WTC11 (cell line): ENCODE data around the gene COL19A1.

ENCODE experiments used
- ATF6 ChIP-seq: sonication (generic); formaldehyde crosslinking; IDR thresholded peaks from 2 replicates; pipeline ENCODE4 v1.8.1; 2023; ENCODE audit warnings: mild to moderate bottlenecking, missing genetic modification reagents
- PREB ChIP-seq: sonication (generic); formaldehyde crosslinking; IDR thresholded peaks from 2 replicates; pipeline ENCODE4 v1.8.1; 2022; ENCODE audit warnings: mild to moderate bottlenecking, missing genetic modification reagents, moderate library complexity, borderline replicate concordance
- PRRX2 ChIP-seq: fragments of 250-450 bp; sonication (Bioruptor Pico); IDR thresholded peaks from 2 replicates; pipeline ENCODE4 v1.8.0; 2021; ENCODE audit warnings: mild to moderate bottlenecking
- TCF7 ChIP-seq: sonication (generic); formaldehyde crosslinking; IDR thresholded peaks from 2 replicates; pipeline ENCODE4 v1.8.0; 2022; ENCODE audit warnings: mild to moderate bottlenecking, low read depth, missing genetic modification reagents, moderate library complexity
- TP53 ChIP-seq: sonication (generic); formaldehyde crosslinking; IDR thresholded peaks from 2 replicates; pipeline ENCODE4 v1.8.1; 2023; ENCODE audit warnings: mild to moderate bottlenecking, missing genetic modification reagents
- USF1 ChIP-seq: sonication (generic); formaldehyde crosslinking; IDR thresholded peaks from 2 replicates; pipeline ENCODE4 v1.8.0; 2022; ENCODE audit warnings: mild to moderate bottlenecking, missing genetic modification reagents
- ZNF219 ChIP-seq: sonication (generic); formaldehyde crosslinking; IDR thresholded peaks from 2 replicates; pipeline ENCODE4 v1.8.0; 2023; ENCODE audit warnings: missing genetic modification reagents, mild to moderate bottlenecking, borderline replicate concordance
- ZNF416 ChIP-seq: fragments of 250-450 bp; sonication (Bioruptor Pico); IDR thresholded peaks from 2 replicates; pipeline ENCODE4 v1.9.0; 2021; ENCODE audit warnings: mild to moderate bottlenecking, inconsistent platforms
- ZSCAN18 ChIP-seq: fragments of 250-450 bp; sonication (Bioruptor Pico); IDR thresholded peaks from 2 replicates; pipeline ENCODE4 v2.1.2; 2022; ENCODE audit warnings: mild to moderate bottlenecking, moderate library complexity
- TF ChIP-seq, protein P1 (sequence below): fragments of 200-600 bp; IDR thresholded peaks from 2 replicates; pipeline ENCODE4 v1.8.0; 2022; ENCODE audit warnings: antibody characterized with exemption
- TF ChIP-seq, protein P2 (sequence below): sonication (generic); formaldehyde crosslinking; conservative IDR thresholded peaks from 2 replicates; pipeline ENCODE4 v1.8.1; 2022; ENCODE audit warnings: mild to moderate bottlenecking, missing genetic modification reagents
- TF ChIP-seq, protein P3 (sequence below): sonication (generic); formaldehyde crosslinking; IDR thresholded peaks from 2 replicates; pipeline ENCODE4 v1.8.1; 2023; ENCODE audit warnings: mild to moderate bottlenecking, missing genetic modification reagents, borderline replicate concordance
- TF ChIP-seq, protein P4 (sequence below): sonication (generic); formaldehyde crosslinking; IDR thresholded peaks from 2 replicates; pipeline ENCODE4 v1.8.1; 2023; ENCODE audit warnings: mild to moderate bottlenecking, missing genetic modification reagents, moderate library complexity

- TF ChIP-seq, protein P1, sequence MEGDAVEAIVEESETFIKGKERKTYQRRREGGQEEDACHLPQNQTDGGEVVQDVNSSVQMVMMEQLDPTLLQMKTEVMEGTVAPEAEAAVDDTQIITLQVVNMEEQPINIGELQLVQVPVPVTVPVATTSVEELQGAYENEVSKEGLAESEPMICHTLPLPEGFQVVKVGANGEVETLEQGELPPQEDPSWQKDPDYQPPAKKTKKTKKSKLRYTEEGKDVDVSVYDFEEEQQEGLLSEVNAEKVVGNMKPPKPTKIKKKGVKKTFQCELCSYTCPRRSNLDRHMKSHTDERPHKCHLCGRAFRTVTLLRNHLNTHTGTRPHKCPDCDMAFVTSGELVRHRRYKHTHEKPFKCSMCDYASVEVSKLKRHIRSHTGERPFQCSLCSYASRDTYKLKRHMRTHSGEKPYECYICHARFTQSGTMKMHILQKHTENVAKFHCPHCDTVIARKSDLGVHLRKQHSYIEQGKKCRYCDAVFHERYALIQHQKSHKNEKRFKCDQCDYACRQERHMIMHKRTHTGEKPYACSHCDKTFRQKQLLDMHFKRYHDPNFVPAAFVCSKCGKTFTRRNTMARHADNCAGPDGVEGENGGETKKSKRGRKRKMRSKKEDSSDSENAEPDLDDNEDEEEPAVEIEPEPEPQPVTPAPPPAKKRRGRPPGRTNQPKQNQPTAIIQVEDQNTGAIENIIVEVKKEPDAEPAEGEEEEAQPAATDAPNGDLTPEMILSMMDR: no peak
- no peak for TF ChIP-seq TP53 (CRISPR knock-in tag)
- no peak for TF ChIP-seq ZNF219 (CRISPR knock-in tag)
- no peak for TF ChIP-seq TCF7 (CRISPR knock-in tag)
- no peak for TF ChIP-seq ATF6 (CRISPR knock-in tag)
- TF ChIP-seq PREB (CRISPR knock-in tag): no peak
- TF ChIP-seq, protein P2, sequence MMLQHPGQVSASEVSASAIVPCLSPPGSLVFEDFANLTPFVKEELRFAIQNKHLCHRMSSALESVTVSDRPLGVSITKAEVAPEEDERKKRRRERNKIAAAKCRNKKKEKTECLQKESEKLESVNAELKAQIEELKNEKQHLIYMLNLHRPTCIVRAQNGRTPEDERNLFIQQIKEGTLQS (CRISPR knock-in tag): no peak
- no peak for TF ChIP-seq ZNF416 (CRISPR knock-in tag)
- TF ChIP-seq PRRX2: no peak
- TF ChIP-seq USF1 (CRISPR knock-in tag): no peak
- TF ChIP-seq, protein P3, sequence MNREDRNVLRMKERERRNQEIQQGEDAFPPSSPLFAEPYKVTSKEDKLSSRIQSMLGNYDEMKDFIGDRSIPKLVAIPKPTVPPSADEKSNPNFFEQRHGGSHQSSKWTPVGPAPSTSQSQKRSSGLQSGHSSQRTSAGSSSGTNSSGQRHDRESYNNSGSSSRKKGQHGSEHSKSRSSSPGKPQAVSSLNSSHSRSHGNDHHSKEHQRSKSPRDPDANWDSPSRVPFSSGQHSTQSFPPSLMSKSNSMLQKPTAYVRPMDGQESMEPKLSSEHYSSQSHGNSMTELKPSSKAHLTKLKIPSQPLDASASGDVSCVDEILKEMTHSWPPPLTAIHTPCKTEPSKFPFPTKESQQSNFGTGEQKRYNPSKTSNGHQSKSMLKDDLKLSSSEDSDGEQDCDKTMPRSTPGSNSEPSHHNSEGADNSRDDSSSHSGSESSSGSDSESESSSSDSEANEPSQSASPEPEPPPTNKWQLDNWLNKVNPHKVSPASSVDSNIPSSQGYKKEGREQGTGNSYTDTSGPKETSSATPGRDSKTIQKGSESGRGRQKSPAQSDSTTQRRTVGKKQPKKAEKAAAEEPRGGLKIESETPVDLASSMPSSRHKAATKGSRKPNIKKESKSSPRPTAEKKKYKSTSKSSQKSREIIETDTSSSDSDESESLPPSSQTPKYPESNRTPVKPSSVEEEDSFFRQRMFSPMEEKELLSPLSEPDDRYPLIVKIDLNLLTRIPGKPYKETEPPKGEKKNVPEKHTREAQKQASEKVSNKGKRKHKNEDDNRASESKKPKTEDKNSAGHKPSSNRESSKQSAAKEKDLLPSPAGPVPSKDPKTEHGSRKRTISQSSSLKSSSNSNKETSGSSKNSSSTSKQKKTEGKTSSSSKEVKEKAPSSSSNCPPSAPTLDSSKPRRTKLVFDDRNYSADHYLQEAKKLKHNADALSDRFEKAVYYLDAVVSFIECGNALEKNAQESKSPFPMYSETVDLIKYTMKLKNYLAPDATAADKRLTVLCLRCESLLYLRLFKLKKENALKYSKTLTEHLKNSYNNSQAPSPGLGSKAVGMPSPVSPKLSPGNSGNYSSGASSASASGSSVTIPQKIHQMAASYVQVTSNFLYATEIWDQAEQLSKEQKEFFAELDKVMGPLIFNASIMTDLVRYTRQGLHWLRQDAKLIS (CRISPR knock-in tag): no peak
- TF ChIP-seq ZSCAN18 (CRISPR knock-in tag): no peak
- TF ChIP-seq, protein P4, sequence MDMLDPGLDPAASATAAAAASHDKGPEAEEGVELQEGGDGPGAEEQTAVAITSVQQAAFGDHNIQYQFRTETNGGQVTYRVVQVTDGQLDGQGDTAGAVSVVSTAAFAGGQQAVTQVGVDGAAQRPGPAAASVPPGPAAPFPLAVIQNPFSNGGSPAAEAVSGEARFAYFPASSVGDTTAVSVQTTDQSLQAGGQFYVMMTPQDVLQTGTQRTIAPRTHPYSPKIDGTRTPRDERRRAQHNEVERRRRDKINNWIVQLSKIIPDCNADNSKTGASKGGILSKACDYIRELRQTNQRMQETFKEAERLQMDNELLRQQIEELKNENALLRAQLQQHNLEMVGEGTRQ (CRISPR knock-in tag): no peak
Observed at GRCh38 chr6:69936674-69937363, 70.5 kb downstream of the COL19A1 start.
